GM18502 (cell line): ENCODE data around the gene PRMT1.

ENCODE experiments used
- ATAC-seq: cut with Tn5 transposase; IDR thresholded peaks from one replicate; pipeline ENCODE4 v1.9.1; 2021; ENCODE audit warnings: mild to moderate bottlenecking; ENCODE audit not compliant: unreplicated experiment, poor library complexity

Gene PRMT1

GRCh38 chr19:49651029-49651819 is 25.8 kb upstream of the PRMT1 start:
- no peak for ATAC-seq

- no peak for ATAC-seq
These were observed 25.1 kb upstream of the PRMT1 start for GRCh38 chr19:49651820-49652550.

GRCh38 chr19:49652551-49653465 is 24.3 kb upstream of the PRMT1 start:
- no peak for ATAC-seq

GRCh38 chr19:49653466-49653806 is 23.6 kb upstream of the PRMT1 start:
- no peak for ATAC-seq

- no peak for ATAC-seq
These were observed 22.5 kb upstream of the PRMT1 start for GRCh38 chr19:49654581-49654980.

- ATAC-seq = no peak
These were observed 21.3 kb upstream of the PRMT1 start for GRCh38 chr19:49655570-49656455.

- no peak for ATAC-seq
These were observed 20.5 kb upstream of the PRMT1 start for GRCh38 chr19:49656456-49657109.

GRCh38 chr19:49657493-49658138 is 19.5 kb upstream of the PRMT1 start:
- ATAC-seq = no peak

GRCh38 chr19:49658139-49658517 is 18.9 kb upstream of the PRMT1 start:
- no peak for ATAC-seq

GRCh38 chr19:49658566-49659442 is 18.3 kb upstream of the PRMT1 start:
- ATAC-seq = no peak

- ATAC-seq = no peak
These were observed 16.6 kb upstream of the PRMT1 start for GRCh38 chr19:49660338-49660961.

- ATAC-seq = no peak
These were observed 15.1 kb upstream of the PRMT1 start for GRCh38 chr19:49662011-49662410.

GRCh38 chr19:49663224-49663623 is 13.8 kb upstream of the PRMT1 start:
- ATAC-seq = no peak

- peak; percentile 41 for ATAC-seq
These were observed 12.7 kb upstream of the PRMT1 start for GRCh38 chr19:49664171-49665035.

GRCh38 chr19:49665036-49665350 is 12.1 kb upstream of the PRMT1 start:
- ATAC-seq = no peak

GRCh38 chr19:49665351-49666119 is 11.5 kb upstream of the PRMT1 start, which contains the start of the genes BCL2L12 and IRF3:
TSS of gene BCL2L12 (plus strand) at chr19:49665933. CDS start at chr19:49666693, 760 bp downstream.
TSS of gene IRF3 (minus strand) at chr19:49665857. CDS start at chr19:49664838, 1,019 bp downstream.
- peak; percentile 79 for ATAC-seq
